Measurements from ENCODE around the gene SLC9A3.
A peak's percentile ranks its signal among the peaks of the same experiment; 100 is the strongest.
"Not testable (repeated sequence)": the region's sequence is repeated elsewhere in the genome, so short reads cannot be mapped to it uniquely, and the experiment has no call there.

Gene SLC9A3

GRCh38 chr5:524234-524972 lies at the start of gene SLC9A3:
Gene SLC9A3 (minus strand): TSS chr5:524449.
- no peak for DNase-seq

GRCh38 chr5:573976-574375 lies 49.7 kb upstream of the SLC9A3 start:
- DNase-seq = no peak

GRCh38 chr5:573206-573605 lies 49.0 kb upstream of the SLC9A3 start:
- no peak for DNase-seq

GRCh38 chr5:572398-573019 lies 48.3 kb upstream of the SLC9A3 start:
- DNase-seq = no peak

DNA sequence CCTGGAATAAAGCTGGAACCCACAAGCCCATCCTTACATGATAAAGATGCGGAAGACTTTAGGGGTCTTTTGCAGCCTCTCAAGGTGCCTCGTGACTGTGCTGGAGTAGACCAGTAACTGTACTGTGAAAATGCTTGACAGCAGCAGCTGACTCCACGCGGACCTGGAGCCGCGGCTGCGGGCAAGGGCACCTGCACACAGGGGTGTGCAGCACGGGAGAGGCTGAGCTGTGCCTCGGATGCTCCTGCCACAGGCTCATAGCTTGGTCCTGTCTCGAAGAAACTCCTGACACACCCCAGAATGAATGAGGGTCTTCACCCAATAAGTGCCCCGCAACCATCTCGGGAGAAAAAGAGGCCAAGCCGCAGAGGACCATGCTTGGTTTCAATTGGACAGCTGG lies 47.5 kb upstream of the SLC9A3 start:
- no peak for DNase-seq

- no peak for DNase-seq
Observed at GRCh38 chr5:570886-571285, 46.6 kb upstream of the SLC9A3 start.

DNA sequence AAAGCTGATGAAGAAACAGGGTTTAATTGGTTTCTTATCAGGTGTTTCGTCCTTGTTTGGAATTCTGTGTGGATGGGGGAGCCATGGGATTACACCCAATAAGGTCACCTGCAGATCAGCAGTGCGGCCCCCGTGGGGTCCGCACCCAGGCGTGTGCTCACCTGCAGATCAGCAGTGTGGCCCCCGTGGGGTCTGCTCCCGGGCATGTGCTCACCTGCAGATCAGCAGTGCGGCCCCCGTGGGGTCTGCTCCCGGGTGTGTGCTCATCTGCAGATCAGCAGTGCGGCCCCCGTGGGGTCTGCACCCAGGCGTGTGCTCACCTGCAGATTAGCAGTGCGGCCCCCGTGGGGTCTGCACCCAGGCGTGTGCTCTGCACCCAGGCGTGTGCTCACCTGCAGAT lies 46.2 kb upstream of the SLC9A3 start:
- no peak for DNase-seq

DNA sequence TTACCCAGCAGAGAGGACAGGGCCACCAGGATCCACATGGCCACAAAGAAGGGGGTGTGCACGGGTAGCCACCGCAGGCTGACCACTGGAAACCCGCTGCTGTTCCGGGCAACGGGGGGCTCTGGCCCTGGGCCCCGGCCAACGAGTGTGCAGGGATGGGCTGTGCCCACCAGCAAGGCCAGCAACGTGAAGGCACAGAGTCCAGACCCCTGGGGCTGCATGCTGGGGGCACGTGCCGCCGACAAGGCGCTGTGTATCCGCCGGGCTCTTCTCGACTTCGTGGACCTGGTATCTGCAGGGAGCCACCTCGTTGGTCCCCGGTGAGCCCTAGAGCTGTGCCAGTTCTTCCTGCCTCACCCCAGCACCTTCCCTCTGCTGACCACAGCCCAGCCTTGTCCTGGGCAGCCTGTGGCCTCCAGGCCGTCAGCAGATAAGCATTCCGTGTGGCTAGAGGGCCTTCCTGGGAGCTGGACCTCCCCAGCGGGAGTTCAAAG lies 45.7 kb upstream of the SLC9A3 start:
- no peak for DNase-seq

DNA sequence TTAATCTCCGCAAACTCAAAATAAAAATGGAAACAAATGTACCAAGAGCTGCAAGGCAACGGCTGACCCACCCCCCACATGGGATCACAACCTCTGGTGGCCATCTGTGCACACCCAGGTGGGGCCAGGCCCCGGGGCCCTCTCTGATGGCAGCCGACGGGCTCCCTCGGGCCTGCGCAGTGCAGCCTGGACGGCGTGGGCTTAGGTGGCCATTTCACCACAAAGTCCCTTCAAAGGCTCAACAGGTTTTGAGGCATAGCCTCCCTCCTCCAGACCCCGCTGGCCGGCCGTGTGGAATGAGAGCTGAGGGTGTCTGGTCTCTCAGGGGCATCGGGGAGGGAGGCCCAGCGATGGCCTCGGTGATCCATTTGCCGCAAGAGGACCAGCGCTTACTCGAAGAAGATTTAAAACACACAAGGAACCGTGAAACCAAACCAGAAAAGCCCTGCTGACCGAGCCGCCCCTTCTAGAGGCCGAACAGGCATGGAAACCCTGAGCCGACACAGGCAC lies 45.2 kb upstream of the SLC9A3 start:
- no peak for DNase-seq

GRCh38 chr5:568809-569208 lies 44.6 kb upstream of the SLC9A3 start:
- DNase-seq = no peak

DNA sequence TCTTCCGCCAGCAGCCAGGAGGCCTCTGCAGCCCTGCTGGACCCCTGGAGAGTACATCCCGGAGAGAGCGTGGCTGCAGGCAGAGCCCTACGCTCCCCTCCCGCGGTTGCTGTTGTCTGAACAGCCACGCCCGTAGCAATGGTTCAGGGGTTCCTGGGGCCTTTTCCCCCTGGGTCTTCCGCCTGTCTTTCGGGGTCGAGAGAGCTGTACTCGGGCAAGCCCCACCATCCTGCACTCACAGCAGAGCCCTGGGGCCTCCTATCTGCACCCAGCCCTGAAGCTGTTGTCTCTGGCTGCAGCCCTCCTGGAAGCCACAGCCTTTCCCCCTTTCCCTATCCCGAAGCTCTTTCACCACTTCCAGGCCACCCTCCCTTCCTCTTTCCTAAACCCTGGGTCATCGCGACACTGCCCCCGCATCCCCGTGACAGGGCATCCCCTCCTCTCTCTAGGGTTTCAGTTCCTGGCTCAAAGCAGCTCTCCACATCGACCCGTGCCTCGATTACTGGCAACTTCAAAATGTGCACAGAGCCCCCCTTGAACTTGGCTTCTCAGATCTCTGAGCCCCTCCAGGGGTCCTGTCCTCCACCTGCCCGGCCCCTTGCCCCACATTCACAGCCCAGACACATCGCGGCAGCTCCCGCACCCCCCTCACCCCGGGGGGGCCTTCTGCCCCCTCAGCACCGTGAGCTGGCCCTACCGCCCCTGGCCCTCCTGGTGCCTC lies 44.0 kb upstream of the SLC9A3 start:
- no peak for DNase-seq

DNA sequence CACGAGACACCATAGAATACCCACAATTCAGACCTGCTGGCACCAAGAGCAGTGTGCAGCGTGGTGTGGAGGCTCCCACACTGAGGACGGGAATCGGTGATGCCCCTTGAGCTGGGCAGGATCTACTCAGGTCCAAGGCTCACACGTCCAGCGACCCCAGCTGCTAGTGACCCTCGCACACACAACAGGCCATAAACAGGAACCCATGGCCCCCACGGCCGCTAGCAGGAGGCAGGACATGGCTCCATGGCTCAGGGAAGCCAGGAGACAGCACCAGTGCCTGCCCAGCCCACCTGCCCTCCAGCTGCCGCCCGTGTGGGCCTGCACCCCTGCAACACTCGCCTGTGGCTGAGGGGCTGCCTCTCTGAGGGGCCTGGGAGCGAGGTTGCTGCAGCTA lies 43.4 kb upstream of the SLC9A3 start:
- no peak for DNase-seq

DNA sequence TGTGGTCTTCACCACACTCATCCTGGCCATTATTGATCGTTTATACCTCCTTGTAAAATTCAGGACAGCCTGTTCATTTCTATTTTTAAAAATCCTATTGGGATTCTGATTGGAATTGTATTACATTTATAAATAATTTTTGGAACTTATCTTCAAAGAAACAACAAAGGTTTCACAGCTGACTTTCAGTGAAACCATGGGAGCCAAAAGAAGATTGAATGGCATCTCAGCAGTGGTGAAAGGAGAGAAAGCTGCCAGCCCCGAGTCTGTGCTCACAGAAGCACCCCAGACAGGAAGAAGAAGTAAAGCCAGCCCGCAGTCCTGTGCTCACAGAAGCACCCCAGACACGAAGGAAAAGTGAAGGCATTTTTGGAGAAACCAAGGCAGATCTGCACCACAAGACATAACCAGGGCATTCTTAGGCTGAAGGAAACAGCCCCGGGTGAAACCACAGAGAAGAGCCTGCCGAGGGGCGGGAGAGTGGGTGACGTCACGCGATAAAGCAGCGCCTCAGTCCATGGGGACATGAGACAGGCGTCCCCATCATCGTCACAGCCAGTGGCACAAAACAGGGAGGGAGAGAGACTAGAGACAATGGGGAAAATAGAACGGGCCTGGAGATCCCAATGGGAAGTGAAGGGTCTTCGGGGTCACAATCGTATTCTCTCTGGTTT lies 42.5 kb upstream of the SLC9A3 start:
- no peak for DNase-seq

DNA sequence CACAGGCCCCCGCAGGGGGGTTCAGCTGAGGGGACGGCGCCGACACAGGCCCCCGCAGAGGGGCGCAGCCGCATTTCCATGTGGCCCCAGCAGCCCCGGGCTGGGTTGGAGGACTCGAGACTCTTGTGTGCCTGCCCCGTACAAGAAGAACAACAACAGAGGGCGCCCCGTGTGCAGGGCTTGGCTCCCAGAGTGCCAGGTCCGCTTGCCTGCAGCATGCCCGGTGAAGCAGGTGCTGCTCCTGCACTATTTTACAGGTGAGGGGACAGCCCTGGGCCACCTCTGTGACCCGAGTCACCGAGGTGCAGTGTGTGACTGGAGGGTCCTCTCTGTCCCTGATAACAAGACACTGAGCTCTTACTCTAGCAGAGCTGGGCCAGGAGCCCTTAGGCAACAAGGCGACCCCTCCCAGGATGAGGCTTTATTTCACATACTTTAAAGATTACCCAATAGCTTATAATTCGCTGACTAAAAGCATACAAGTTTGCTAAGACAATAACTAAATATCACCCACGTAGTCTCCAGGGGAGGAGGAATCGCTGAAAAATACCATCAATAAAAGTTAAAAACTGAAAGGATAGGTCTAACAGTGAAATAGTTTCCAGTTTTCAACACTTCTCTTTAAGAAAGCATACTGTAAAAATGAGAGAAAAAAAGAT lies 41.7 kb upstream of the SLC9A3 start:
- DNase-seq = no peak

- DNase-seq = no peak
Observed at GRCh38 chr5:561408-561807, 37.2 kb upstream of the SLC9A3 start.

- no peak for DNase-seq
Observed at GRCh38 chr5:560792-561166, 36.5 kb upstream of the SLC9A3 start.

GRCh38 chr5:558871-559503 lies 34.7 kb upstream of the SLC9A3 start:
- no peak for DNase-seq

GRCh38 chr5:558326-558725 lies 34.1 kb upstream of the SLC9A3 start:
- DNase-seq = no peak

DNA sequence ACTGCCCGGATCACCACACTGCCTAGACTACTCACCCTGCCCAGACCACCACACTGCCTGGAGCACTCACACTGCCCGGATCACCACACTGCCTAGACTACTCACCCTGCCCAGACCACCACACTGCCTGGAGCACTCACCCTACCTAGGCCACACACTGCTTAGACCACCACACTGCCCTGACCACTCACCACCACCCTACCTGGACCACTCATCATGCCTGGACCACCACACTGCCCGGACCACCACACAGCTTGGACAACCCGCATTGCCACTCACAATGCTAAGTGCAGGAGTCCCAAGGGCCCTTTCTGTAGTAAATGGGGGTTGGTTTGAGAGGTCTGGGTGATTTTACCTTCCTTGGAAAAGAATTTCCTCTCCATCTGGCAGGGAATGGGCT lies 33.7 kb upstream of the SLC9A3 start:
- DNase-seq = not testable (repeated sequence)

GRCh38 chr5:556909-557441 lies 32.7 kb upstream of the SLC9A3 start:
- DNase-seq = peak; percentile 2

DNA sequence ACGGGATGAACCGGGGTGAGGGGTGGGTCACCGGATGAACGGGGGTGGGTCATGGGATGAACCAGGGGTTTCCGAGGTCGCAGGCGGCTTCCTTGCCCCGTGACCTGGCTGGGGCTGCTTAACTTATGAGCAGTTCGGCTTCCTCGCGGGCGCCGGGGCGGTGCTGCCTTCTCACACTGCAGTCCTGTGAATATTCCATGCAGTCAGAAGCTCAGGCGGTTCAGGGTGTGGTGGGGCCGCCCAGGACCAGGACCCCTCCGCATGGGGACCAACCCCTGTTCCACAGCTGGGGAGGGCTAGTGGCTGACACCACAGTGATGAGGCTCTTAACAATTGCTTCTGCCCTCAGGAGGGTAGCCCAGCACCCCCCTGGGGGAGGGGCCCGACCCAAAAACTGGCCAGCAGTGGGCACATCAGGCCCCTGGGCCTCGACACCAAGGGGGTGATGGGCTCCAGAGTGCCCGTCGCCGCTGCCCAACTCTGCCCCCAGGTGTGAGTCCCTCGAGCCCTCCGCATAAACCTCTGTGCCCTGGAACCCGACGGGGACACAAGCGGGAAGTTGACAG lies 30.9 kb upstream of the SLC9A3 start:
- DNase-seq = peak; percentile 3

Measured in stimulated activated CD4-positive, alpha-beta T cell treated with anti-CD3 and anti-CD28 coated beads, Interleukin-4, amount 100 ng/mL, for 24 hours (primary cell).